Measurements from ENCODE around the gene CD93. TPM values are rescaled to one million over a fixed set of nuclear protein-coding genes. Genes with fewer than 3 reads are reported as not detected.

CD93 gene
- total RNA-seq, 1 donor from 2014 or later, result 3.4 TPM

- no peak for DNase-seq (ENCODE audit: low spot score)
- Mint-ChIP-seq H3K27ac (ENCODE audit: unreplicated experiment) (no peak overlapping the region), H3K36me3 (ENCODE audit: low read depth) (no peaks in the 10 kb centered on the region), H3K27me3 (ENCODE audit: low read depth) (peaks cover 4% of the 10 kb centered on the region), H3K9me3 (ENCODE audit: low read depth) (no peaks in the 10 kb centered on the region), H3K4me1 (ENCODE audit: low read depth) (no peaks in the 10 kb centered on the region), H3K4me3 (ENCODE audit: unreplicated experiment) (no peak overlapping the region)
- TF ChIP-seq CTCF (IDR thresholded peaks at IDR 0.05), result no peak
Measured at GRCh38 chr20:23077277-23077676, 8.8 kb downstream of the CD93 start.

- no peak for TF ChIP-seq CTCF (IDR thresholded peaks at IDR 0.05)
- H3K4me1 Mint-ChIP-seq (ENCODE audit: low read depth), result no peaks in the 10 kb centered on the region
- no peak overlapping the region for H3K27ac Mint-ChIP-seq (ENCODE audit: unreplicated experiment)
- H3K4me3 Mint-ChIP-seq (ENCODE audit: unreplicated experiment), result no peak overlapping the region
- DNase-seq (ENCODE audit: low spot score), result no peak
- H3K9me3 Mint-ChIP-seq (ENCODE audit: low read depth), result no peaks in the 10 kb centered on the region
- peaks cover 4% of the 10 kb centered on the region for H3K27me3 Mint-ChIP-seq (ENCODE audit: low read depth)
- H3K36me3 Mint-ChIP-seq (ENCODE audit: low read depth), result no peaks in the 10 kb centered on the region
Measured at GRCh38 chr20:23074052-23074451, 12.1 kb downstream of the CD93 start.

- DNase-seq (ENCODE audit: low spot score), result no peak
Measured at GRCh38 chr20:23072892-23073586, 13.1 kb downstream of the CD93 start.

GRCh38 chr20:23071996-23072395, 14.1 kb downstream of the CD93 start:
- H3K36me3 Mint-ChIP-seq (ENCODE audit: low read depth), result no peaks in the 10 kb centered on the region
- no peak for TF ChIP-seq CTCF (IDR thresholded peaks at IDR 0.05)
- H3K4me1 Mint-ChIP-seq (ENCODE audit: low read depth), result no peaks in the 10 kb centered on the region
- H3K4me3 Mint-ChIP-seq (ENCODE audit: unreplicated experiment), result no peak overlapping the region
- H3K9me3 Mint-ChIP-seq (ENCODE audit: low read depth), result no peaks in the 10 kb centered on the region
- no peak for DNase-seq (ENCODE audit: low spot score)
- no peak overlapping the region for H3K27ac Mint-ChIP-seq (ENCODE audit: unreplicated experiment)
- no peaks in the 10 kb centered on the region for H3K27me3 Mint-ChIP-seq (ENCODE audit: low read depth)

More at GRCh38 chr20:23072892-23073586, 13.1 kb downstream of the CD93 start:
- Mint-ChIP-seq H3K27ac (ENCODE audit: unreplicated experiment) (no peak overlapping the region), H3K4me1 (ENCODE audit: low read depth) (no peaks in the 10 kb centered on the region), H3K4me3 (ENCODE audit: unreplicated experiment) (no peak overlapping the region), H3K36me3 (ENCODE audit: low read depth) (no peaks in the 10 kb centered on the region), H3K27me3 (ENCODE audit: low read depth) (peaks cover 2% of the 10 kb centered on the region), H3K9me3 (ENCODE audit: low read depth) (no peaks in the 10 kb centered on the region)
- TF ChIP-seq CTCF (IDR thresholded peaks at IDR 0.05), result no peak

- H3K9me3 Mint-ChIP-seq (ENCODE audit: low read depth), result no peaks in the 10 kb centered on the region
- no peaks in the 10 kb centered on the region for H3K36me3 Mint-ChIP-seq (ENCODE audit: low read depth)
- DNase-seq (ENCODE audit: low spot score), result no peak
- no peaks in the 10 kb centered on the region for H3K4me1 Mint-ChIP-seq (ENCODE audit: low read depth)
- H3K27me3 Mint-ChIP-seq (ENCODE audit: low read depth), result no peaks in the 10 kb centered on the region
- no peak overlapping the region for H3K4me3 Mint-ChIP-seq (ENCODE audit: unreplicated experiment)
- no peak for TF ChIP-seq CTCF (IDR thresholded peaks at IDR 0.05)
- H3K27ac Mint-ChIP-seq (ENCODE audit: unreplicated experiment), result no peak overlapping the region
Measured at GRCh38 chr20:23071398-23071797, 14.7 kb downstream of the CD93 start.
